SU-DHL-6 (cell line): ENCODE data around the gene ERCC8.

Experiments
- CTCF ChIP-seq: fragments of 200-600 bp; sonication (generic); IDR thresholded peaks from one replicate; pipeline ENCODE4 v1.5.1; 2017; ENCODE audit warnings: antibody characterized with exemption, mild to moderate bottlenecking, low read length, moderate library complexity; ENCODE audit not compliant: insufficient read depth, poor library complexity, severe bottlenecking
- EZH2phosphoT487 ChIP-seq: fragments of 200-600 bp; sonication (generic), shearing (Covaris generic); conservative IDR thresholded peaks from 2 replicates; pipeline ENCODE4 v1.6.1; 2018; ENCODE audit warnings: mild to moderate bottlenecking, antibody characterized with exemption, low read length, moderate library complexity, mixed read lengths

GRCh38 chr5:60918466-60918865 is 26.4 kb downstream of the ERCC8 start:
- TF ChIP-seq CTCF = no peak
- TF ChIP-seq EZH2phosphoT487 = no peak
